H1 (cell line): ENCODE measurements around the gene GPRC5D.

Source experiments
- BRCA1 ChIP-seq: IDR thresholded peaks from 2 replicates; pipeline ENCODE4 v1.6.1; 2012; ENCODE audit warnings: low read depth, low read length, improper control_type of control experiment
- GTF2F1 ChIP-seq: IDR thresholded peaks from 2 replicates; pipeline ENCODE4 v1.6.1; 2012; ENCODE audit warnings: low read depth, low read length, improper control_type of control experiment, borderline replicate concordance
- HDAC6 ChIP-seq: IDR thresholded peaks from one replicate; pipeline ENCODE4 v1.7.1; 2012; ENCODE audit warnings: low read depth, mild to moderate bottlenecking, inconsistent platforms, low read length, moderate library complexity
- NRF1 ChIP-seq: IDR thresholded peaks from 2 replicates; pipeline ENCODE4 v1.6.1; 2011; ENCODE audit warnings: mild to moderate bottlenecking, low read depth, low read length, improper control_type of control experiment
- POLR2A ChIP-seq, 2 experiments: IDR thresholded peaks; 1 replicate in 1 of 2; 2 replicates in 1 of 2; pipeline ENCODE4 v1.6.1; 2011; ENCODE audit warnings: low read depth in 2 of 2, low read length in 2 of 2, mild to moderate bottlenecking in 2 of 2; ENCODE audit errors: control extremely low read depth in 1 of 2
- TAF1 ChIP-seq: IDR thresholded peaks from 2 replicates; pipeline ENCODE4 v1.6.1; 2011; ENCODE audit warnings: mild to moderate bottlenecking, low read depth, low read length
- TF ChIP-seq, protein P1 (sequence below), 3 experiments: IDR thresholded peaks; 1 replicate in 2 of 3; 2 replicates in 1 of 3; pipeline versions ENCODE4 v1.5.1 to v1.6.1; 2011; ENCODE audit warnings: low read length in 3 of 3, mild to moderate bottlenecking in 3 of 3, inconsistent platforms in 2 of 3, low read depth in 1 of 3, moderate library complexity in 1 of 3; ENCODE audit not compliant: insufficient read depth in 1 of 3; ENCODE audit errors: control extremely low read depth in 1 of 3
- TF ChIP-seq, protein P2 (sequence below): IDR thresholded peaks from 2 replicates; pipeline ENCODE4 v1.6.1; 2012; ENCODE audit warnings: inconsistent platforms

- TF ChIP-seq, protein P1, sequence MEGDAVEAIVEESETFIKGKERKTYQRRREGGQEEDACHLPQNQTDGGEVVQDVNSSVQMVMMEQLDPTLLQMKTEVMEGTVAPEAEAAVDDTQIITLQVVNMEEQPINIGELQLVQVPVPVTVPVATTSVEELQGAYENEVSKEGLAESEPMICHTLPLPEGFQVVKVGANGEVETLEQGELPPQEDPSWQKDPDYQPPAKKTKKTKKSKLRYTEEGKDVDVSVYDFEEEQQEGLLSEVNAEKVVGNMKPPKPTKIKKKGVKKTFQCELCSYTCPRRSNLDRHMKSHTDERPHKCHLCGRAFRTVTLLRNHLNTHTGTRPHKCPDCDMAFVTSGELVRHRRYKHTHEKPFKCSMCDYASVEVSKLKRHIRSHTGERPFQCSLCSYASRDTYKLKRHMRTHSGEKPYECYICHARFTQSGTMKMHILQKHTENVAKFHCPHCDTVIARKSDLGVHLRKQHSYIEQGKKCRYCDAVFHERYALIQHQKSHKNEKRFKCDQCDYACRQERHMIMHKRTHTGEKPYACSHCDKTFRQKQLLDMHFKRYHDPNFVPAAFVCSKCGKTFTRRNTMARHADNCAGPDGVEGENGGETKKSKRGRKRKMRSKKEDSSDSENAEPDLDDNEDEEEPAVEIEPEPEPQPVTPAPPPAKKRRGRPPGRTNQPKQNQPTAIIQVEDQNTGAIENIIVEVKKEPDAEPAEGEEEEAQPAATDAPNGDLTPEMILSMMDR (IDR thresholded peaks at IDR 0.05; ENCODE audit: control extremely low read depth in 1 of 3, insufficient read depth in 1 of 3, low read depth in 1 of 3, low read length in 3 of 3): no peak
- TF ChIP-seq BRCA1 (no peak), HDAC6 (no peak), GTF2F1 (no peak), POLR2A (IDR thresholded peaks at IDR 0.05; ENCODE audit: control extremely low read depth in 1 of 2, low read depth in 2 of 2, low read length in 2 of 2) (no peak), TAF1 (no peak), NRF1 (no peak)
- TF ChIP-seq, protein P2, sequence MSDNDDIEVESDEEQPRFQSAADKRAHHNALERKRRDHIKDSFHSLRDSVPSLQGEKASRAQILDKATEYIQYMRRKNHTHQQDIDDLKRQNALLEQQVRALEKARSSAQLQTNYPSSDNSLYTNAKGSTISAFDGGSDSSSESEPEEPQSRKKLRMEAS: no peak
Measured at GRCh38 chr12:12946686-12947355, 5.1 kb downstream of the GPRC5D start.
